Activated CD4-positive, alpha-beta memory T cell treated with anti-CD3 and anti-CD28 coated beads, Interleukin-2, amount 10 ng/mL, durations not matched to agents 7 days and 5 days (primary cell): ENCODE measurements around the gene CLIP2. TPM values are rescaled to one million over a fixed set of nuclear protein-coding genes. Genes with fewer than 3 reads are reported as not detected.
"Not testable (repeated sequence)": the region's sequence is repeated elsewhere in the genome, so short reads cannot be mapped to it uniquely, and the experiment has no call there.

Source experiments
- CTCF ChIA-PET: fragments of 350-600 bp; sonication (Branson Sonifier 250); formaldehyde crosslinking; loops from one replicate; lab custom pipeline; 2021; ENCODE audit warnings: antibody characterized with exemption, inconsistent platforms; lab: Charles Lee
- POLR2A ChIA-PET: fragments of 350-600 bp; sonication (Branson Sonifier 250); formaldehyde crosslinking; loops from one replicate; lab custom pipeline; 2021; ENCODE audit warnings: antibody characterized with exemption; lab: Charles Lee
- DNase-seq: peaks from one replicate; pipeline ENCODE4 v3.0.0-alpha.2; 2020
- H3K27ac Mint-ChIP-seq: one replicate; pipeline ENCODE4 v1.8.0; 2021; ENCODE audit warnings: mild to moderate bottlenecking, mixed read lengths
- H3K27me3 Mint-ChIP-seq: one replicate; pipeline ENCODE4 v1.8.0; 2021; ENCODE audit warnings: mixed read lengths
- H3K36me3 Mint-ChIP-seq: one replicate; pipeline ENCODE4 v1.8.0; 2021; ENCODE audit warnings: low read depth, mixed read lengths
- H3K4me1 Mint-ChIP-seq: one replicate; pipeline ENCODE4 v1.8.0; 2021; ENCODE audit warnings: mixed read lengths
- H3K4me3 Mint-ChIP-seq: one replicate; pipeline ENCODE4 v1.8.0; 2021; ENCODE audit warnings: mild to moderate bottlenecking, mixed read lengths
- H3K9me3 Mint-ChIP-seq: one replicate; pipeline ENCODE4 v1.8.0; 2021; ENCODE audit warnings: mixed read lengths
- total RNA-seq, 2 experiments: library from RNA; stranded (reverse); gene quantifications; one replicate each; pipeline ENCODE4 v1.2.3, GENCODE V29; 2021

CLIP2 gene
- total RNA-seq, 2 experiments from 2014 or later, result 1.6 TPM

DNA sequence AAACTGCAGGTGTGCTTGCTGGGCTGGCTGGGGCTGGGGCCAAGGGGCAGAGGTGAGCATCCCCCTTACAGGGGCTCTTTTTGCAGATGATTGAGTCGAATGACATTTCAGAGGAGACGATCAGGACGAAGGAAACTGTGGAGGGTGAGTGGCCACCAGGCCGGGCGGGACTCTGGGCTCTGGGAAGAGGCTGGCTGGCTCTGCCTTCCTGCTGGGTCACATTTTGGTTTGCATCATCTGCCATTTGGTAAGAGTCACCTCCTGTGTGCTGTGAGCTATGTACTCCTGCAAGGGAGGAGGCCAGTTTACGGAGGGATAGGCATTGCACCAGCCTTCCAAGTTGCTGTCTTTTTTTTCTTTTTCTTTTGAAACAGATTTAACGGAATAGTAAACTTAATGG lies 91.5 kb downstream of the CLIP2 start:
- no peaks in the 10 kb centered on the region for H3K9me3 Mint-ChIP-seq
- ChIA-PET POLR2A (no interaction called here), CTCF (interaction anchor here (1.0 to 1.4 kb wide), 2 partner anchors 174 to 227 kb away, joined by 3 to 4 read pairs; no protein-coding TSS in a partner anchor)
- H3K27ac Mint-ChIP-seq, result no peak overlapping the region
- no peak overlapping the region for H3K4me3 Mint-ChIP-seq
- no peak for DNase-seq
- no peaks in the 10 kb centered on the region for H3K27me3 Mint-ChIP-seq
- no peaks in the 10 kb centered on the region for H3K4me1 Mint-ChIP-seq
- H3K36me3 Mint-ChIP-seq, result no peaks in the 10 kb centered on the region

DNA sequence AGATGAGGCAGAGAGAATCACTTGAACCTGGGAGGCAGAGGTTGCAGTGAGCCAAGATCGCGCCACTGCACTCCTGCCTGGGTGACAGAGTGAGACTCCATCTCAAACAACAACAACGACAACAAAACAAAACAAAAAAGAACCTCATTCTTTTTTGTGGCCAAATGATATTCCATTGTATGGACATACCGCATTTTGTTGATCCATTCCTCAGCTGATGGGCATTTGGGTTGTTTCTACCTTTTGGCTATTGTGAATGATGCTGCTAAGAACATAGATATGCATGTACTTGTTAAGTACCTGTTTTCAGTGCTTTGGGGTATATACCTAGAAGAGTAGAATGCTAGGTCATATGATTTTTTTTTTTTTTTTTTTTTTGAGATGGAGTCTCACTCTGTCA lies 94.9 kb downstream of the CLIP2 start:
- H3K27me3 Mint-ChIP-seq, DNase-seq, H3K9me3 Mint-ChIP-seq, H3K36me3 Mint-ChIP-seq, H3K4me1 Mint-ChIP-seq, H3K4me3 Mint-ChIP-seq, H3K27ac Mint-ChIP-seq, POLR2A ChIA-PET: not testable (repeated sequence)
- CTCF ChIA-PET, result interaction anchor here (2.4 kb wide), 1 partner anchor 17 kb away, joined by 6 read pairs; no protein-coding TSS in a partner anchor

DNA sequence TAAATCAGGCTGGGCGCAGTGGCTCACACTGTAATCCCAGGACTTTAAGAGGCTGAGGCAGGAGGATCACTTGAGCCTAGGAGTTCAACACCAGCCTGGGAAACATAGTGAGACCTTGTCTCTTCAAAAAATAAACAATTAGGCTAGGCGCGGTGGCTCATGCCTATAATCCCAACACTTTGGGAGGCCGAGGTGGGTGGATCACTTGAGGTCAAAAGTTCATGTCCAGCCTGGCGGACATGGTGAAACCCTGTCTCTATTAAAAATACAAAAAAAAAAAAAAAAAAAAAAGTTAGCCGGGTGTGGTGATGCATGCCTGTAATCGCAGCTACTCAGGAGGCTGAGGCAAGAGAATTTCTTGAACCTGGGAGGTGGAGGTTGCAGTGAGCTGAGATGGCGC lies 95.6 kb downstream of the CLIP2 start:
- H3K9me3 Mint-ChIP-seq, H3K27ac Mint-ChIP-seq, H3K4me1 Mint-ChIP-seq, H3K27me3 Mint-ChIP-seq, POLR2A ChIA-PET, H3K4me3 Mint-ChIP-seq, H3K36me3 Mint-ChIP-seq, DNase-seq: not testable (repeated sequence)
- CTCF ChIA-PET, result interaction anchor here (0.7 kb wide), 1 partner anchor 155 kb away, joined by 4 read pairs; no protein-coding TSS in a partner anchor

DNA sequence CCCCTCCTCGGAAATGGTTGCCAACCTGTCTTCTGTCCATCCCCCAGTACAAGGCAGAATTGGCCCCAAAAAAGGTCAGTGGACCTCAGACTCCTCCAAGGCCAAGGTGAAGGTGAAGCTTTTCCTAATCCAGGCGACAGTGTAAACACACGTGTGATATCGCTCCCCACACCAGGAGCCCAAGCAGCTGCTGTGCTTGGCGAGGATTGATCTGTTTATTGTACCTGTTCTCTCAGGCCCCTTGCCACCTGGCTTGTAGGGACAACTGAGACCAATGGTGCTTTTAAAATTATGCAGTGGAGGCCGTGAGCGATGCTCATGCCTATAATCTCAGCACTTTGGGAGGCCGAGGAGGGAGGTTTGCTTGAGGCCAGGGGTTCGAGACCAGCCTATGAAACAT lies 98.4 kb downstream of the CLIP2 start:
- DNase-seq, result no peak
- Mint-ChIP-seq H3K4me3 (no peak overlapping the region), H3K9me3 (no peaks in the 10 kb centered on the region), H3K27ac (no peak overlapping the region), H3K27me3 (no peaks in the 10 kb centered on the region), H3K4me1 (no peaks in the 10 kb centered on the region), H3K36me3 (no peaks in the 10 kb centered on the region)
- CTCF ChIA-PET, result interaction anchor here (0.9 to 1.0 kb wide), 3 partner anchors 181 to 361 kb away, joined by 3 to 4 read pairs (median 3); no protein-coding TSS in a partner anchor
- POLR2A ChIA-PET, result no interaction called here

DNA sequence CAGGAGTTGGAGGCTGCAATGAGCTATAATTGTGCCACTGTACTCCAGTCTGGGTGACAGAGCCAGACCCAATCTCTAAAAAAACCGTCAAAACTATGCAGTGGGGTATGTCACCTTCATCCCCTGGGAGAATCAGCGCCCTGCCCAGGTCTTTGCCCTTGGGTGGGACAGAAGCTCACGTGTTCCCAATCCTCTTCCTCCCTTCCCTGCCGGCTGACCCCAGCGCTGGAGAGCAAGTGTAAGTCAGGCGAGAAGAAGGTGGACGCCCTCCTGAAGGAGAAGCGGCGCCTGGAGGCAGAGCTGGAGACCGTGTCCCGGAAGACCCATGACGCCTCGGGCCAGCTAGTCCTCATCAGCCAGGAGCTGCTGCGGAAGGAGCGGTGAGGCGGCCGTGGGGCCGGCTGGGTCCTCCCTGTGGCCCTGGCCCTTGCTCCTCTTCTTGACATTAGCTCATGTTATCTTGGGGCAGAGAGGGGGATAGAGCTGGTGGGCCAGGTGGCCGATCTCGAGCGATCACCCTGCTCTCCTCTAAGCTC lies 99.7 kb downstream of the CLIP2 start:
- DNase-seq, result no peak
- Mint-ChIP-seq H3K4me1 (peaks cover 2% of the 10 kb centered on the region), H3K27ac (no peak overlapping the region), H3K36me3 (no peaks in the 10 kb centered on the region), H3K9me3 (no peaks in the 10 kb centered on the region), H3K27me3 (no peaks in the 10 kb centered on the region), H3K4me3 (no peak overlapping the region)
- ChIA-PET POLR2A (interaction anchor here (0.6 kb wide), 1 partner anchor 9 kb away, joined by 3 read pairs; no protein-coding TSS in a partner anchor), CTCF (interaction anchor here (0.8 to 1.5 kb wide), 3 partner anchors 12 to 362 kb away, joined by 3 to 7 read pairs (median 4); no protein-coding TSS in a partner anchor)

DNA sequence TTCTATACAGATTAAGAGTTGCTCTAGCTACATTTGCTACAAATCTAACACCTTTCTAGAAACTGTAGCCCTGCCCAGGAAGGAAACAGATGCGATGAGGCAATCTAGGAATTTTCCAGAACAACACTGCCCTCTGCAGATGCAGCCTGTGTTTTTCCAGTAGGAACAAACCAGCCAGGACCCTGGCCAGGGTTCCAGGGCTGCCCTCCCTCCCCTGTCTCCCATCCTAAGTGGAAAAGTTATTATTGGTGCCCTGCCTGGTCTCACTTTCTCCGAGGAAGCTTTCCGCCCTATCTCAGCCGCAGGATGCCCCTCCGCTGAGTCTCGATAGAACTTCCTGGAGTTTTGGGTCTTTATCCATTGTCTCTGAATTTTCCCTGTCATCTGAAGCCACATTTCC lies 104.5 kb downstream of the CLIP2 start:
- H3K27ac Mint-ChIP-seq, H3K4me3 Mint-ChIP-seq, H3K36me3 Mint-ChIP-seq, H3K27me3 Mint-ChIP-seq, H3K9me3 Mint-ChIP-seq, POLR2A ChIA-PET, DNase-seq, H3K4me1 Mint-ChIP-seq: not testable (repeated sequence)
- CTCF ChIA-PET, result interaction anchor here (0.6 to 2.8 kb wide), 3 partner anchors 183 to 591 kb away, joined by 3 to 13 read pairs (median 3); no protein-coding TSS in a partner anchor

DNA sequence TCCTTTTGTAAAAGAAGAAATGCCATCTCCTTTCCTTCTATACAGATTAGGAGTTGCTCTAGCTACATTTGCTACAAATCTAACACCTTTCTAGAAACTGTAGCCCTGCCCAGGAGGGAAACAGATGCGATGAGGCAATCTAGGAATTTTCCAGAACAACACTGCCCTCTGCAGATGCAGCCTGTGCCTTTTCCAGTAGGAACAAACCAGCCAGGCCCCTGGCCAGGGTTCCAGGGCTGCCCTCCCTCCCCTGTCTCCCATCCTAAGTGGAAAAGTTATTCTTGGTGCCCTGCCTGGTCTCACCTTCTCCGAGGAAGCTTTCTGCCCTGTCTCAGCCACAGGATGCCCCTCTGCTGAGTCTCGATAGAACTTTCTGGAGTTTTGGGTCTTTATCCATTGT lies 105.4 kb downstream of the CLIP2 start:
- H3K27ac Mint-ChIP-seq, H3K36me3 Mint-ChIP-seq, POLR2A ChIA-PET, H3K4me3 Mint-ChIP-seq, H3K9me3 Mint-ChIP-seq, H3K4me1 Mint-ChIP-seq, DNase-seq, H3K27me3 Mint-ChIP-seq: not testable (repeated sequence)
- CTCF ChIA-PET, result interaction anchor here (0.9 to 2.3 kb wide), 4 partner anchors 23 to 188 kb away, joined by 3 to 14 read pairs (median 4); no protein-coding TSS in a partner anchor

DNA sequence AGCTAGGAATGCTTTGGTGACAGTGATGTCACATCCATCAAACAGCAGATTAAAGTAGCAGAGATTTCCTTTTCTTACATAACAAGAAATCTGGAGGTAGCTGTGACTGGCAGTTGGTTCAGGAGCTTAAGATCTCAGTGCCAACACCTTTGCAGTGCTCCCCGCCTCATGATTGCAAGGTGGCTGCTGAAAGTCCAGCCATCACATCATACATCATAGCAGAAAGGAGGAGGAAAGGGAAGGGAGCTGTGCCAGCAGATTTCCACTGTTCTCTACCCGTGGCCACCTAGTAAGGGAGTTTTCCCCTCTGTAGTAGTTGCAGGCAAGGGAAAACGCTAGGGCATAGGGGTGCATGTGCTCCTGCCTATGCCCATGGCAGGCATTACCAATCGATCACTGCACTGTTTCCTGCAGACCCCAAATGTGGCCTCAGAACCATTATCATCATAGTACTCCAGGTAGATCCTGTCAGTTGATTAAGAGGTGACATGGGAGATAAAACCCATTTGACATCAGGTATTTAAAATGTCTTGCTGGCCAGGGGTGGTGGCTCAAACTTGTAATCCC lies 106.6 kb downstream of the CLIP2 start:
- CTCF ChIA-PET, result interaction anchor here (0.9 to 2.3 kb wide), 3 partner anchors 20 to 189 kb away, joined by 3 to 14 read pairs (median 4); no protein-coding TSS in a partner anchor
- H3K4me3 Mint-ChIP-seq, result no peak overlapping the region

DNA sequence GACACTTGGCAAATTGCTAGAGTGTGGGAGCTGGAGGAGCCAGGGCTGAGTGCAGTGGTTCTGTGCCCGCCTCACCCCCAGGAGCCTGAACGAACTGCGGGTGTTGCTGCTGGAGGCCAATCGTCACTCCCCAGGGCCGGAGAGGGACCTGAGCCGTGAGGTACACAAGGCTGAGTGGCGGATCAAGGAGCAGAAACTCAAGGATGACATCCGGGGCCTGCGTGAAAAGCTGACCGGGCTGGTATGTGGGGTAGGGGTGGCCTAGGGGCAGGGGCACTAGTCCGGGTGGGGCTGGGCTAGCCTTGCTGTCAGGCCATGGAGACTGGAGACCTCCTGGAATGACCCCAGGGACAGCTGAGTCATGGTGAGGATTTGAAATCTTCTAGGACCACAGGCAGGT lies 107.8 kb downstream of the CLIP2 start:
- no peak for DNase-seq
- Mint-ChIP-seq H3K4me1 (peaks cover 2% of the 10 kb centered on the region), H3K27me3 (no peaks in the 10 kb centered on the region), H3K4me3 (no peak overlapping the region), H3K27ac (no peak overlapping the region), H3K9me3 (no peaks in the 10 kb centered on the region), H3K36me3 (no peaks in the 10 kb centered on the region)
- ChIA-PET CTCF (interaction anchor here (0.7 to 1.2 kb wide), 3 partner anchors 118 to 319 kb away, joined by 3 to 4 read pairs (median 3); no protein-coding TSS in a partner anchor), POLR2A (no interaction called here)

More for the DNA sequence above, 106.6 kb downstream of the CLIP2 start:
- Mint-ChIP-seq H3K36me3 (no peaks in the 10 kb centered on the region), H3K27me3 (no peaks in the 10 kb centered on the region), H3K27ac (no peak overlapping the region), H3K4me1 (peaks cover 2% of the 10 kb centered on the region), H3K9me3 (no peaks in the 10 kb centered on the region)
- no peak for DNase-seq
- POLR2A ChIA-PET, result no interaction called here

DNA sequence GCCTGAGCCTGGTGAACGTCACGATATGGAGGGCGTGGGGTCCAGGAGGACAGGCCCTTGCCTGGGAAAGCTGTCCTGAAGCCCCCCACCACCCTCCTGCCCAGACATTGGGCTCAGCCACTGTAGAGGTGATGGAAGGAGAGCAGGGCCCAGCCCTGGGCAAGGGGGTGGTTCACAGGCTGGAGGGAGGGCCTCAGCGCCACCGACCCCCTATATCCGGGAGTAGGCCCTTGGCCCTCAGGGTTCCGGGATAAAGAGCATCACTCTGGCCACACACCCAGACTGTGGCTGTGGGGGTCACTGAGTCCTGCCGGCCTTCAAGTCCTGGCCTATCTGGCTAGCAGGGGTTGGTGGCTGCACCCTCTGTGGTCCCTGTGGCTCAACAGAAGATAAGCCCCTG lies 109.2 kb downstream of the CLIP2 start:
- no peaks in the 10 kb centered on the region for H3K27me3 Mint-ChIP-seq
- H3K27ac Mint-ChIP-seq, result no peak overlapping the region
- no peaks in the 10 kb centered on the region for H3K36me3 Mint-ChIP-seq
- peaks cover 2% of the 10 kb centered on the region for H3K4me1 Mint-ChIP-seq
- H3K9me3 Mint-ChIP-seq, result no peaks in the 10 kb centered on the region
- ChIA-PET CTCF (interaction anchor here (1.4 kb wide), 1 partner anchor 192 kb away, joined by 4 read pairs; no protein-coding TSS in a partner anchor), POLR2A (no interaction called here)
- DNase-seq, result no peak
- H3K4me3 Mint-ChIP-seq, result no peak overlapping the region

DNA sequence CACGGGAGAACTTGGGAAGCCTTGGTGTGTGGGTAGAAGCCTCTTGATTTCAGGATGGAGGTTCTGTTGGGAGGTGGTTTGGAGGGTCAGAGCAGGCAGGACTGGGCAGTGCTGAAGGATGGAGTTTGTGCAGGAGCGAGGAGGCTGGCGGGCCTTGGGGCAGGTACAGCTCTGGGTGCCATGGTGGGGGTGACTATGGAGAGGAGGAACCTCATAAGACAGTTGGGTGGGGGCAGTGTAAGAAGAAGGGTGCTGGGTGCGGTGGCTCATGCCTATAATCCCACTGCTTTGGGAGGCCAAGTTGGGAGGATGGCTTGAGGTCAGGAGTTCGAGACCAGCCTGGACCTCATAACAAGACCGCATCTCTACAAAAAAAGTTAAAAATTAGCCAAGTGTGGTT lies 109.8 kb downstream of the CLIP2 start:
- ChIA-PET POLR2A (no interaction called here), CTCF (interaction anchor here (1.4 kb wide), 1 partner anchor 193 kb away, joined by 4 read pairs; no protein-coding TSS in a partner anchor)
- H3K9me3 Mint-ChIP-seq, result no peaks in the 10 kb centered on the region
- no peak for DNase-seq
- no peaks in the 10 kb centered on the region for H3K27me3 Mint-ChIP-seq
- H3K27ac Mint-ChIP-seq, result no peak overlapping the region
- H3K4me1 Mint-ChIP-seq, result no peaks in the 10 kb centered on the region
- no peak overlapping the region for H3K4me3 Mint-ChIP-seq
- no peaks in the 10 kb centered on the region for H3K36me3 Mint-ChIP-seq

DNA sequence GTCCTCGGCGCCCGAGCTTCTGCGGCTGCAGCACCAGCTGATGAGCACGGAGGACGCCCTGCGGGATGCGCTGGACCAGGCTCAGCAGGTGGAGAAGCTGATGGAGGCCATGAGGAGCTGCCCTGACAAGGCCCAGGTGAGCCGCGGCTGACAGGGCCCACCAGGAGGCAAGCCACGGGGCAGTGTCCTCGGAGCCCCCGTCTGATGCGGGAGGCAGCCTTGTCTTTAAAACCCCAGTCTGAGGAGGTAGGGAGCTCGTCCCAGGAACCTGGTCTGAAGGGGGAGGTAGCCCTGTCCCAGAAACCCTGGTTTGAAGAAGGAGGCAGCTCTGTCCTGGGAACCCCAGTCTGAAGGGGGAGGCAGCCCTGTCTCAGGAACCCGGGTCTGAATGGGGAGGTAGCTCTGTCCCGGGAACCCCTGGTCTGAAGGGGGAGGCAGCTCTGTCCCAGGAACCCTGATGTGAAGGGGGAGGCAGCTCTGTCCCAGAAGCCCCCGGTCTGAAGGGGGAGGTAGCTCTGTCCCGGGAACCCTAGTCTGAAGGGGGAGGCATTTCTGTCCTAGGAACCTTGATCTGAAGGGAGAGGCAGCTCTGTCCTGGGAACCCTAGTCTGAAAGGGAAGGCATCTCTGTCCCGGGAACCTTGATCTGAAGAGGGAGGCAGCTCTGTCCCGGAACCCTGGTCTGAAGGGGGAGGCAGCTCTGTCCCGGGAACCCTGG lies 111.4 kb downstream of the CLIP2 start:
- no peak overlapping the region for H3K27ac Mint-ChIP-seq
- CTCF ChIA-PET, result interaction anchor here (0.7 to 3.7 kb wide), 33 partner anchors 8 to 421 kb away, joined by 3 to 170 read pairs (median 4); partner anchors contain the start of genes LAT2 and RFC2
- no peaks in the 10 kb centered on the region for H3K27me3 Mint-ChIP-seq
- no peaks in the 10 kb centered on the region for H3K4me1 Mint-ChIP-seq
- H3K36me3 Mint-ChIP-seq, result no peaks in the 10 kb centered on the region
- DNase-seq, result no peak
- H3K4me3 Mint-ChIP-seq, result no peak overlapping the region
- H3K9me3 Mint-ChIP-seq, result no peaks in the 10 kb centered on the region
- POLR2A ChIA-PET, result interaction anchor here (1.4 to 2.4 kb wide), 3 partner anchors 191 to 225 kb away, joined by 3 to 14 read pairs (median 6); partner anchors contain the start of gene LAT2
